ENCODE measurements around the gene C1QTNF6.
"Not testable (repeated sequence)": the region's sequence is repeated elsewhere in the genome, so short reads cannot be mapped to it uniquely, and the experiment has no call there.

Gene C1QTNF6

DNA sequence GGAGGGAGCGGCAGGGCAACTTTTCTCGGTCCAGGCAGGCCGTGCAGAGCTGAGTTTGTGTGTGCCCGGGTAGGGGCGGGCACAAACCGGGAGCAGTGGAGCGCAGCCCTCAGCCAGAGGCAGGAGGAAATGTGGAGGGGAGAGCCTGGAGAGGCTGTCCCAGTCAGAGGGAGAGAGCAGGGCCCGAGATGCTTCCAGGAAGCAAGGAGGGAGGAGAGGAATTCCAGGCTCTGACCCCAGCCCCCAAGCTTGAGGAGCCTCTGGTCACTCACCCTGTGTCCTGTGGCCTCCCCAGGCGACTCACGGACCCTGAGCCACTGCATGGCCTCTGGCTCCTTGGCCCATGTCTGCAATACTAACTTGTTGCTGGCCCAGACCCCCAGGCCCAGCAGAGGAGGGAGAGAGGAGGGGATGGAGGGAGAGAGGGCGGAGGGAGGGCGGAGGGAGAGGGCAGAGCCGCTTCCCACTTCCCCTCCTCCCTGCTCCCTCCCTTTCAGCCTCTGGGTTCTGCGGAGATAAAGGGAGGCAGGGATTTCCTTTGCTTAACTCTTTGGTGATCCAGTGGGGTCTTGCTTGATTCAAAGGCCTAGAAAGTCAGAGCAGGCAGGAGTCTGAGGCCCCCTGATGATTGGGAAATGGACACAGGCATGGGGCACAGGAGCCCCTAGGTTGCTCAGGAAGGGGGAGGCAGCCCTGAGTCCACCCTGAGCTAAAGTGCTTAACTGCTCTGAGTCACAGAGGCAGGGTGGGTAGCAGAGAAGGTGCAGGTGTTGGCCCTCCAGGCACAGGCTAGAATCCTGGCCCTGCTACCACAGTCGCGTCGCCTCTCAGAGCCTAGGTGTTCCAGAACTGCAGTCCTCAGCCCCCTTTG is at the start of gene C1QTNF6:
C1QTNF6 (minus strand) TSS at position 357 of the 871 bp plus-strand sequence; CDS start at position 323, 34 bp downstream.
- no peak for DNase-seq (ENCODE audit: low read depth)
- TF ChIP-seq, protein P1, sequence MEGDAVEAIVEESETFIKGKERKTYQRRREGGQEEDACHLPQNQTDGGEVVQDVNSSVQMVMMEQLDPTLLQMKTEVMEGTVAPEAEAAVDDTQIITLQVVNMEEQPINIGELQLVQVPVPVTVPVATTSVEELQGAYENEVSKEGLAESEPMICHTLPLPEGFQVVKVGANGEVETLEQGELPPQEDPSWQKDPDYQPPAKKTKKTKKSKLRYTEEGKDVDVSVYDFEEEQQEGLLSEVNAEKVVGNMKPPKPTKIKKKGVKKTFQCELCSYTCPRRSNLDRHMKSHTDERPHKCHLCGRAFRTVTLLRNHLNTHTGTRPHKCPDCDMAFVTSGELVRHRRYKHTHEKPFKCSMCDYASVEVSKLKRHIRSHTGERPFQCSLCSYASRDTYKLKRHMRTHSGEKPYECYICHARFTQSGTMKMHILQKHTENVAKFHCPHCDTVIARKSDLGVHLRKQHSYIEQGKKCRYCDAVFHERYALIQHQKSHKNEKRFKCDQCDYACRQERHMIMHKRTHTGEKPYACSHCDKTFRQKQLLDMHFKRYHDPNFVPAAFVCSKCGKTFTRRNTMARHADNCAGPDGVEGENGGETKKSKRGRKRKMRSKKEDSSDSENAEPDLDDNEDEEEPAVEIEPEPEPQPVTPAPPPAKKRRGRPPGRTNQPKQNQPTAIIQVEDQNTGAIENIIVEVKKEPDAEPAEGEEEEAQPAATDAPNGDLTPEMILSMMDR (conservative IDR thresholded peaks at IDR 0.05; ENCODE audit: low read depth, low read length), result no peak
- peak within 1 kb of the TSS; percentile 46 for H3K4me3 ChIP-seq (ENCODE audit: low read length)

DNA sequence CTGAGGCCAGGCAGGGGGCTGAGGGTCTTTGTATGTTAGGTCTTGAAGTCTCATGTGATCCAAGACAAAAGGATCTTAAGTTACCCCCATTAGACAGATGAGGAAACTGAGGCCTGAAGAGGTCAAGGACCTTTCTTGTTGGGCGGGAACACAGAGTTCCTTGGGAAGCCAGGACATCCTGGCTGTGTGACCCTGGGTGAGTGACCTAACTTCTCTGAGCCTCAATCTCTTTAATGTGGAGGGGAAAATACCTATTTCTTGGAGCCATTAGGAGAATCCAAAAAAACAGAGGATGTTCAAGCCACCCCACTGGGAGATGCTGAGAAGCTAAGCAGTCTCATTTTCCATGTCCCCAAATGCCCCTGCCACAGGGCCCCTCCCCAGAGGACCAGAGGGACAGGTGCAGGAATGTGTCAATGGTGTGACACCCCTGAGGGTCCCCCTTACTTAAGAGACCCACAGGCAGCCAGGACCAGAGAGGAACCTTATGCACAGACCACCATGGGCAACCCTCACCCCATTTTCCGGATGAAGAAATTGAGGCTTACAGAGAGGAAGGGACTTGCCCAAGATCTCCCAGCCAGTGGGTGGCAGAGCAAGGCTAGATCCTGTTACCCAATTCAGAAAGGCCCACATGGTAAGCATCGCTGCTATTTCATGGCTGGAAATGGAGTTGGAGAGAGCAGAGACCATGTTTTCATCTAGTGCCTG is 48.0 kb upstream of the C1QTNF6 start:
- DNase-seq (ENCODE audit: low read depth), result no peak
- TF ChIP-seq, protein P1 (conservative IDR thresholded peaks at IDR 0.05; ENCODE audit: low read depth, low read length), result no peak
- H3K4me3 ChIP-seq (ENCODE audit: low read length), result no peak overlapping the region

DNA sequence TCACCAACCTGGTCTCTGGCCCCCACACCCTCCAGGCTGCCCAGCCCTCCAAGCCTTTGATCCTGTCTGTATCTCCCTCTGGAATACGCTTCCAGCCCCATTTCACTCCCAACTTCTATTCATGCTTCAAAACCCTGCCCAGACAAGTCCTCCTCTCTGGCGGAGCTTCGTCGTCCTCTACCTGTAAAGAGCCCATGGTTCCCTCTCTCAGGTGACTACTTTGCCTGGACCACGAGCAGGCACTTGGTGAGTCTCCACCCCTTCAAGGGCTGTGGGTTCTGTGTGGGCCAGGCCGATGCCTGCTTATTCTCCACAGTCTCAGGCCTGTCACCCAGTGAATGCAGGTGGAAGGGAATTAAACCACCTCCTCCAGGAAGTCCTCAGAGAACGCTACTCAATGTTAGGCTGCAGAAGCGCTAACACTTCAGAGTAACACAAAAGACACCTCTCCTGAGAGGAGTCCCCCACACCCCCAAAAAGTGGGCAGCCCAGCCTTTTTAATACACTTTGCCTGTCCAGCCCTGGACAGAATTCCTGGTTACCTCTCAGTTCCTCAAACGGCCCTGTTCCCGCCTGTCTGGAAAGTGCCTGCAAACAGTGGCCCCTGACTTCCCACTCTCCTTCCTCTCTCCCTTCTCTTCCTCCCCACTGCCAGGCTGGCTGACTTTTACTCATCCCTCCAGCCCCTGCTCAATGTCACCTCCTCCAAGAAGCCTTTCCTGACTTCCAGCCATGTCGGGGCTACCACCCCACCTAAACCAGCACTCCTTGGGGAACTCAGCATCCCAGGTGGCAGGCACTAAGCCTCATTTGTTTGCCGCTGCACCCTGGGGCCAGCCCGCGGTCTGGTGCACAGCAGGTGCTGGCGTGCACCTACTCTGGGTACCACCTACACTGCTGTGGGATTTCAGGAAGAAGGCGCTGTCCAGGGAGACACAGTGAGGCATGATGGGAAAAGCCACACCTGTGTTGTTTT is 47.0 kb upstream of the C1QTNF6 start:
- DNase-seq (ENCODE audit: low read depth), result no peak
- TF ChIP-seq, protein P1 (conservative IDR thresholded peaks at IDR 0.05; ENCODE audit: low read depth, low read length), result no peak
- H3K4me3 ChIP-seq (ENCODE audit: low read length), result no peak overlapping the region

DNA sequence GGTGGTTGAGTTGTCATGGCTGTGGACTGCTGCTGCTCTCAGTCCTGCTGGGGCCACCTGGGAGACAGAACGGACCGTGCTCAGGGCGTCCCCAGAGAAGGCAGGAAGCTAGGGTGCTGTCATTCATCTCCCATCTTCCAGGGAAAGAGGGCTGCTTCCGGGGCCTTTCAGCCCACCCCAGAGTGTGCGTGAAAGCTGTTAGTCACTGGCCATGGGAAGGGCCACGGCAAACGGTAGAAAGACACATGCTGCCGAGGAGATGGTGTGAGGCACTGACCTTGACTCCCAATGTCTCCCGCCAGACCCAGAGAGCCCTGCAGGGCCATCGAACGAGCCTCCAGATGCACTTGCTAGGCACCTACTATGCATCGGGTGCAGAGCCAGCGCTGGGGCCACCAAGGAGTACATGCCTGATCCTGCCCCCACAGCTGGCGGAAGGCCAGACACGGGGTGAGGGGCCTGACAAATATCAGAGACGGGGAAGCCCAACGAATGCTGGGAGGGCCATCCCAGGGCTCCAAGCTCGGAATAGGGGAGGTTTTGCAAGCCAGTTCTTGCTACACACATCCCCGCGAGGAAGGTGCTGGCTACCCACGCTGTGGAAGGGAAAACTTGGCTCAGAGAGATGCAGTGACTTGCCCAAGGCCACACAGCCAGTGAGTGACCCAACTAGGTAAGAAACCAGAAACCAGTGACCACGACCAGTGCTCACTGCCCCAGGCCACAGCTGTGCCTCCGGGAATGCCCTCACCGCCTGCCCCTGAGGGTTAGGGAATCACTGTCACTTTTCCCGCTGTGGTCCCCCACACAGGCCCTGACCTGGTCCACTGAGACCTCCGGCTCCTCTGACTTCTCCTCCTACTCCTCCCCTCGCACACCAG is 45.9 kb upstream of the C1QTNF6 start:
- TF ChIP-seq, protein P1 (conservative IDR thresholded peaks at IDR 0.05; ENCODE audit: low read depth, low read length), result no peak
- H3K4me3 ChIP-seq (ENCODE audit: low read length), result no peak overlapping the region
- no peak for DNase-seq (ENCODE audit: low read depth)

DNA sequence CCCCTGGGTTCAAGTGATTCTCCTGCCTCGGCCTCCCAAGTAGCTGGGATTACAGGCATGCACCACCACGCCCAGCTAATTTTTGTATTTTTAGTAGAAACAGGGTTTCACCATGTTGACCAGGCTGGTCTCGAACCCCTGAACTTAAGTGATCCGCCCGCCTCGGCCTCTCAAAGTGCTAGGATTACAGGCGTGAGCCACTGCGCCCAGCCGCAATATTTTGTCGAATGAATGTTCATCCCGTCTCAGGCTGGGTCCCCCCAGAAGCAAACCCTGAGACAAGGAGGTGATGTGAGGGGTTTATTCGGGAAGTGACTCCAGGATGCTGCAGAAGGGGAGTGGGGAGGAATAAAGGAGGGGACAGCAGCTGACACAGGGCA is 45.3 kb upstream of the C1QTNF6 start:
- H3K4me3 ChIP-seq (ENCODE audit: low read length); DNase-seq (ENCODE audit: low read depth): not testable (repeated sequence)

DNA sequence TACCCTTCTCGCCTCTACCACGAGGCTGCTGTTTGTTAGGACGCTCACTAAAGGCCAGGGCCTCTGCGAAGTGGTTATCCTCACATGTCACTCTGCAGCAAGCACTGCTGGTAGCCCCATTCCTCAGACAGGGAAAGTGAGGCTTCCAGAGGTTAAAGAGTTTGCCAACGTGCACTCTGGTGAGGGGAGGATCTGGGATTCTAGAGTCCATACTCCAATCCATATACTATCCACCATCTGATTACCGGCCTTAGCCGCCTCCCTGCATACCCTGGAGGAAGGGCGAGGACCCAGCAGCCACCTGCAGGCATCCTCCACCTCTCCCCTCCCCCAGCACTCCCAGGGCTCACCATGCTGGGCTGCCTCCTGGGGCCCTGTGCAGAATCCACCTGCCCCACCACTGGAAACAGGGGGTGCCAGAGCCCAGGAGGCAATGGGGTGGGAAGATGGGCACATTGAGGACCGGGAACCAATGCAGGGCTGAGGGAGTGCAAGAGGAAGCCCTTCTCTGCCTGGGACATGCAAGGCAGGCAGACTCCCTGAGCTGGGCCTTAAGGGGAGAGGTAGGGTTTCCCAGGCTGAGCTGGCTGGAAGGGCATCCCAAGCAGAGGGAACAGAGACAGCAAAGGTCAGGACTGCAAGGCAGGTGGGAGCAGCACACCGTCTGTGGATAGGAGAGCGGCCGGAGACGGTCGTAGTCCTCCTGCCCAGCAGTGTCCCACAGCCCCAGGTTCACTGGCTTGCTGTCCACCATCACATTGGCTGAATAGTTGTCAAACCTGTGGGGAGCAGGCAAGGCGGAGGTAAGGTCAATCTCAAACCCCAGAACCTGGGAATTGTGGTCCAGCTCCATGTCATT is 44.3 kb upstream of the C1QTNF6 start:
- DNase-seq (ENCODE audit: low read depth), result no peak
- H3K4me3 ChIP-seq (ENCODE audit: low read length), result no peak overlapping the region
- TF ChIP-seq, protein P1 (conservative IDR thresholded peaks at IDR 0.05; ENCODE audit: low read depth, low read length), result no peak

Measured in retinal pigment epithelial cell (primary cell).